GM23338 (cell line): ENCODE data around the gene MYO1D. TPM values are rescaled to one million over a fixed set of nuclear protein-coding genes. Genes with fewer than 3 reads are reported as not detected.
A peak's percentile ranks its signal among the peaks of the same experiment; 100 is the strongest.

Experiments
- ATAC-seq: fragments of 200-7000 bp; cut with Tn5 transposase; 3 replicates; pipeline ENCODE4 v1.9.1; 2020
- DNase-seq: peaks from one replicate; pipeline ENCODE4 v3.0.0-alpha.2; 2015; ENCODE audit warnings: low spot score
- H2AFZ ChIP-seq: fragments of 200-600 bp; sonication (generic); 2 replicates; pipeline ENCODE4 v1.8.0; 2016; ENCODE audit warnings: antibody characterized with exemption, mild to moderate bottlenecking, moderate library complexity
- H3F3A ChIP-seq: fragments of 200-600 bp; sonication (generic); replicated peaks from 2 replicates; pipeline ENCODE4 v1.8.0; 2017; ENCODE audit warnings: antibody characterized with exemption, mixed run types, low read depth
- H3K27ac ChIP-seq: fragments of 200-600 bp; sonication (generic); 2 replicates; pipeline ENCODE4 v1.6.1; 2016; ENCODE audit warnings: low read depth
- H3K27me3 ChIP-seq: fragments of 200-600 bp; sonication (generic); 2 replicates; pipeline ENCODE4 v1.8.0; 2016; ENCODE audit warnings: mild to moderate bottlenecking, mixed run types, moderate library complexity; ENCODE audit not compliant: insufficient read depth
- H3K36me3 ChIP-seq: fragments of 200-600 bp; sonication (generic); 2 replicates; pipeline ENCODE4 v1.8.0; 2016; ENCODE audit warnings: mild to moderate bottlenecking; ENCODE audit not compliant: insufficient read depth
- H3K4me1 ChIP-seq: fragments of 200-600 bp; sonication (generic); 2 replicates; pipeline ENCODE4 v1.8.0; 2016; ENCODE audit warnings: mild to moderate bottlenecking, moderate library complexity; ENCODE audit not compliant: insufficient read depth
- H3K4me2 ChIP-seq: fragments of 200-600 bp; sonication (generic); 2 replicates; pipeline ENCODE4 v1.7.1; 2017; ENCODE audit warnings: mixed run types
- H3K4me3 ChIP-seq: fragments of 200-600 bp; sonication (generic); 2 replicates; pipeline ENCODE4 v1.6.1; 2016; ENCODE audit warnings: mixed run types
- H3K79me2 ChIP-seq: fragments of 200-600 bp; sonication (generic); replicated peaks from 2 replicates; pipeline ENCODE4 v1.8.0; 2017; ENCODE audit warnings: mild to moderate bottlenecking; ENCODE audit not compliant: insufficient read depth
- H3K9me2 ChIP-seq: fragments of 200-600 bp; sonication (generic); 2 replicates; pipeline ENCODE4 v1.8.0; 2017; ENCODE audit not compliant: insufficient read depth
- H4K20me1 ChIP-seq: fragments of 200-600 bp; sonication (generic); replicated peaks from 2 replicates; pipeline ENCODE4 v1.8.0; 2017; ENCODE audit warnings: mild to moderate bottlenecking; ENCODE audit not compliant: insufficient read depth
- H3K27ac Mint-ChIP-seq: 2 replicates; pipeline ENCODE4 v1.8.0; 2020; ENCODE audit warnings: inconsistent platforms, mild to moderate bottlenecking, moderate library complexity, mixed read lengths
- H3K27me3 Mint-ChIP-seq: 3 replicates; pipeline ENCODE4 v1.8.0; 2022; ENCODE audit warnings: low read depth, mild to moderate bottlenecking, moderate library complexity, mixed read lengths, inconsistent platforms; ENCODE audit not compliant: insufficient read depth, poor library complexity
- H3K36me3 Mint-ChIP-seq: 3 replicates; pipeline ENCODE4 v1.8.0; 2021; ENCODE audit warnings: low read depth, mild to moderate bottlenecking, inconsistent platforms, moderate library complexity, mixed read lengths
- H3K4me1 Mint-ChIP-seq: 3 replicates; pipeline ENCODE4 v1.8.0; 2020; ENCODE audit warnings: mild to moderate bottlenecking, inconsistent platforms, mixed read lengths
- H3K4me3 Mint-ChIP-seq: 3 replicates; pipeline ENCODE4 v1.8.0; 2021; ENCODE audit warnings: moderate library complexity, mild to moderate bottlenecking, inconsistent platforms, mixed read lengths
- H3K9me3 Mint-ChIP-seq: 3 replicates; pipeline ENCODE4 v1.8.0; 2020; ENCODE audit warnings: moderate library complexity, mild to moderate bottlenecking, inconsistent platforms, mixed read lengths
- CREB1 ChIP-seq: fragments of 250-450 bp; sonication (Bioruptor Pico); IDR thresholded peaks from 2 replicates; pipeline ENCODE4 v1.5.0; 2020; ENCODE audit warnings: low read depth, mild to moderate bottlenecking, moderate library complexity
- CTCF ChIP-seq, 2 experiments: fragments of 200-600 bp in 1 of 2; sonication (generic) in 1 of 2; conservative IDR thresholded peaks; 2 replicates each; pipeline versions ENCODE4 v1.5.1 to v1.6.1; 2016 to 2017; ENCODE audit warnings: antibody characterized with exemption in 2 of 2, low read depth in 2 of 2, mild to moderate bottlenecking in 2 of 2, moderate library complexity in 1 of 2
- ETS1 ChIP-seq: IDR thresholded peaks from 2 replicates; pipeline ENCODE4 v1.6.1; 2016; ENCODE audit warnings: antibody characterized with exemption
- EZH2 ChIP-seq: fragments of 200-600 bp; sonication (generic); IDR thresholded peaks from one replicate; pipeline ENCODE4 v1.8.0; 2017; ENCODE audit warnings: antibody characterized with exemption, mild to moderate bottlenecking, low read depth; ENCODE audit not compliant: unreplicated experiment
- EZH2phosphoT487 ChIP-seq: fragments of 200-600 bp; sonication (generic); IDR thresholded peaks from one replicate; pipeline ENCODE4 v1.8.1; 2018; ENCODE audit warnings: antibody characterized with exemption; ENCODE audit not compliant: unreplicated experiment
- NANOG ChIP-seq: IDR thresholded peaks from 2 replicates; pipeline ENCODE4 v1.6.1; 2016; ENCODE audit warnings: antibody characterized with exemption, borderline replicate concordance
- POLR2AphosphoS5 ChIP-seq: IDR thresholded peaks from 2 replicates; pipeline ENCODE4 v1.6.1; 2016; ENCODE audit warnings: antibody characterized with exemption, low read depth
- REST ChIP-seq: IDR thresholded peaks from one replicate; pipeline ENCODE4 v1.6.1; 2018; ENCODE audit warnings: antibody characterized with exemption; ENCODE audit not compliant: unreplicated experiment
- STAT1 ChIP-seq: IDR thresholded peaks from one replicate; pipeline ENCODE4 v1.6.1; 2016; ENCODE audit warnings: antibody characterized with exemption; ENCODE audit not compliant: unreplicated experiment
- ZNF114 ChIP-seq: fragments of 250-450 bp; sonication (Bioruptor Pico); IDR thresholded peaks from 2 replicates; pipeline ENCODE4 v1.5.0; 2020; ENCODE audit warnings: mild to moderate bottlenecking, moderate library complexity
- ZNF331 ChIP-seq: fragments of 250-450 bp; sonication (Bioruptor Pico); IDR thresholded peaks from 2 replicates; pipeline ENCODE4 v1.5.0; 2020; ENCODE audit warnings: low read depth, mild to moderate bottlenecking, moderate library complexity
- ZNF462 ChIP-seq: fragments of 250-450 bp; sonication (Bioruptor Pico); IDR thresholded peaks from 2 replicates; pipeline ENCODE4 v1.5.0; 2020; ENCODE audit warnings: mild to moderate bottlenecking, moderate library complexity
- polyA plus RNA-seq: library from polyadenylated mRNA; unstranded; fragments of >200 nt; fragmentation: Nextera tagmentation; extraction: Ambion mirVana; gene quantifications from 2 replicates; pipeline ENCODE4 v1.2.1, GENCODE V29; 2016
- total RNA-seq: library from RNA; depleted of rRNA; stranded (reverse); fragments of >200 nt; shearing (Covaris generic); gene quantifications from 2 replicates; pipeline ENCODE4 v1.2.3, GENCODE V29; 2014

MYO1D gene
- total and polyA plus RNA-seq, 2 experiments from 2014 or later, result 8.6 to 28.6 TPM

GRCh38 chr17:32503251-32504165, 373.4 kb downstream of the MYO1D start:
- H3K9me3 Mint-ChIP-seq, result no peaks in the 10 kb centered on the region; the same call in 2 of the 3 replicates
- H3F3A ChIP-seq, result no peaks in the 10 kb centered on the region
- no peak overlapping the region for H3K4me3 Mint-ChIP-seq
- TF ChIP-seq ETS1, result no peak
- no peak for TF ChIP-seq ZNF462 (CRISPR knock-in tag)
- no peak for TF ChIP-seq POLR2AphosphoS5
- no peak for TF ChIP-seq CREB1 (CRISPR knock-in tag)
- no peak for TF ChIP-seq ZNF114 (CRISPR knock-in tag)
- TF ChIP-seq STAT1, result no peak
- TF ChIP-seq ZNF331 (CRISPR knock-in tag), result no peak
- TF ChIP-seq EZH2phosphoT487, result no peak
- TF ChIP-seq EZH2, result no peak
- TF ChIP-seq NANOG, result no peak
- TF ChIP-seq CTCF (conservative IDR thresholded peaks at IDR 0.05; ENCODE audit: low read depth in 2 of 2), result no peak
- TF ChIP-seq REST, result no peak
- H4K20me1 ChIP-seq, result no peaks in the 10 kb centered on the region
- H3K36me3 ChIP-seq, result no peaks in the 10 kb centered on the region
- H3K79me2 ChIP-seq, result no peaks in the 10 kb centered on the region
- no peaks in the 10 kb centered on the region for H3K27me3 ChIP-seq
- H3K27ac Mint-ChIP-seq, result peak overlapping the region; percentile 53; the same call in 1 of the 2 replicates
- H3K9me2 ChIP-seq, result no peaks in the 10 kb centered on the region
- H3K4me1 ChIP-seq, result peaks cover 2% of the 10 kb centered on the region; the same call in 1 of the 2 replicates
- no peak overlapping the region for H3K4me2 ChIP-seq
- H3K4me3 ChIP-seq, result no peak overlapping the region
- peaks cover 16% of the 10 kb centered on the region for H3K4me1 Mint-ChIP-seq
- H3K36me3 Mint-ChIP-seq, result no peaks in the 10 kb centered on the region
- H3K27ac ChIP-seq, result no peak overlapping the region
- no peak overlapping the region for H2AFZ ChIP-seq
- DNase-seq (no peak), ATAC-seq (no peak)
- peaks cover 8% of the 10 kb centered on the region for H3K27me3 Mint-ChIP-seq
